ENCODE measurements around the gene CLDN9.

DNA sequence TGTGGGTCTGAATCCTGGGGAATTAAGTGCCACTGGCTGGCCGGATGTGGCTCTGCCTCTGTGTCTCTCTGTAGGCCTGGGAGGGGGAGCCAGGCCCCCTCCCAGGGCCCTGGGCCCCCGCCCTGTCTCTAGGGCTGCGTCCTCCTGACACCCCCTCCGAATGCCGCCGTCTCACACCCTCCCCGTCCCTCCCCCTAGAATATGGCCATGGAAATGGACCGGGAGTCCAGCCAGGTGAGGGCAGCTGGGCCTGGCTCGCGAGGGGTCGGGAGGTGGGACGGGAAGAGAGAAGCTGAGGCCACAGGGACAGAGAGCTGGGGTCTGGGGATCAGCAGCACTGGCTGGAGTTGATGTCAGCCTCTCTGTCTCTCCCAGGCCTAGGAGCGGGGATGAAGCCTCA is 16.4 kb upstream of the CLDN9 start:
- TF ChIP-seq, protein P1, sequence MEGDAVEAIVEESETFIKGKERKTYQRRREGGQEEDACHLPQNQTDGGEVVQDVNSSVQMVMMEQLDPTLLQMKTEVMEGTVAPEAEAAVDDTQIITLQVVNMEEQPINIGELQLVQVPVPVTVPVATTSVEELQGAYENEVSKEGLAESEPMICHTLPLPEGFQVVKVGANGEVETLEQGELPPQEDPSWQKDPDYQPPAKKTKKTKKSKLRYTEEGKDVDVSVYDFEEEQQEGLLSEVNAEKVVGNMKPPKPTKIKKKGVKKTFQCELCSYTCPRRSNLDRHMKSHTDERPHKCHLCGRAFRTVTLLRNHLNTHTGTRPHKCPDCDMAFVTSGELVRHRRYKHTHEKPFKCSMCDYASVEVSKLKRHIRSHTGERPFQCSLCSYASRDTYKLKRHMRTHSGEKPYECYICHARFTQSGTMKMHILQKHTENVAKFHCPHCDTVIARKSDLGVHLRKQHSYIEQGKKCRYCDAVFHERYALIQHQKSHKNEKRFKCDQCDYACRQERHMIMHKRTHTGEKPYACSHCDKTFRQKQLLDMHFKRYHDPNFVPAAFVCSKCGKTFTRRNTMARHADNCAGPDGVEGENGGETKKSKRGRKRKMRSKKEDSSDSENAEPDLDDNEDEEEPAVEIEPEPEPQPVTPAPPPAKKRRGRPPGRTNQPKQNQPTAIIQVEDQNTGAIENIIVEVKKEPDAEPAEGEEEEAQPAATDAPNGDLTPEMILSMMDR (IDR thresholded peaks at IDR 0.05) = no peak
- no peak for TF ChIP-seq ZFX (IDR thresholded peaks at IDR 0.05; ENCODE audit: borderline replicate concordance)
